Fibroblast of villous mesenchyme (primary cell): Measurements from ENCODE around the gene AASDHPPT. TPM values are rescaled to one million over a fixed set of nuclear protein-coding genes. Genes with fewer than 3 reads are reported as not detected.
A peak's percentile ranks its signal among the peaks of the same experiment; 100 is the strongest.

Experiments used
- DNase-seq: peaks from one replicate; pipeline ENCODE4 v3.0.0-alpha.2; 2010; ENCODE audit warnings: low read depth
- H3K4me3 ChIP-seq: 2 replicates; pipeline ENCODE4 v1.5.1; 2011; ENCODE audit warnings: low read depth, mild to moderate bottlenecking, low read length
- CTCF ChIP-seq: IDR thresholded peaks from 2 replicates; pipeline ENCODE4 v1.5.1; 2012; ENCODE audit warnings: low read depth, mild to moderate bottlenecking, low read length; ENCODE audit not compliant: insufficient read depth
- total RNA-seq: library from RNA; depleted of rRNA; stranded (reverse); fragments of >200 nt; gene quantifications from 2 replicates; pipeline ENCODE4 v1.2.3, GENCODE V29; 2012

AASDHPPT gene
- total RNA-seq, 1 donor: 72.5 TPM

GRCh38 chr11:106086850-106087249 is 9.4 kb downstream of the AASDHPPT start:
- no peak for TF ChIP-seq CTCF
- H3K4me3 ChIP-seq: no peak overlapping the region

DNA sequence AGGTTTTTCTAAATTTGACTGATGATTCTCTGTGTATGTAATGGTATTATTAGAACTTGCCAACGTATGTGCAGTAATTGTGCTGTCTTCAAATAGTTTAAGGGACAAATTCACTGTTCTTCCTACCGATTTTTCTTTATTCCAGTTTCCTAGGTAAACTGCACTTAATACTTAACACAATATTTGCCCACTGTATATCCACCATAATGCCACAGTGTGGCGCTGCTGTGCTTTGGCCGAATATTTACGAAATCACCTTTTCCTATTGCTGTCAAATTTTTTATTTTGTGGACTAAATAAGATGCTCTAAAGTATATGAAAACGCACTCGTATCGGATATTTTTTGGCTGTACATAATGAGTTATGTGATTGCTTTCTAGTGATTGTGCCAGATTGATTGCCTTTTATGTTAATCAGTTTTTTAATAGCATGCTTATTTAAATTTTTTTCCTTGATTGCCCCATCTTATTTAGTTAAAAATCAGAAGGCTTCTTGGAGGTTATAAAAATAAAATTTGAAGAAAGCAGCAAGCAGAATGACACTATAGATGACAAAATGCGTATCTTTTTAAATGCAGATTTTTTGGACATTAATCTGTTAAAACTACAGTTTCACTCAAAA is 10.5 kb downstream of the AASDHPPT start:
- no peak overlapping the region for H3K4me3 ChIP-seq
- peak; percentile 88 for TF ChIP-seq CTCF
- peak; percentile 69 for DNase-seq

More at GRCh38 chr11:106086850-106087249, 9.4 kb downstream of the AASDHPPT start:
- DNase-seq: no peak

DNA sequence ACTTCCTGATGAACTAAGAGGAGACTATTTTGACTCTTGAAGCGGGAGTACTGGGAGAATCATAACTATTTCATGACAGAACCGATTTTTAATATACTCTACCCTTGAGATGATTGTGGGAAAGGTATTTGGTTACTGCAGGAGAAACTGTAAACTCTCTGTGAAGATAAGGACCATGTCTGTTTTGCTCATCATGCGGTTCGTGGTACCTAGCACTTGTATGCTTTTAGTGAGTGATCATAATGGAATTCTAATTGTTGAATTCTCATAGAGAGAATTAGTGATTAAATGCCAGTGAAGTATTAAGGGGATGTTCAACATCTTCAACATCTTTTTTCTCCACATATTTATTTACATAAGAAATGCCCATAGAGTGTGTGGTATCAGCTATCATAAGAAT is 11.4 kb downstream of the AASDHPPT start:
- H3K4me3 ChIP-seq: no peak overlapping the region
- no peak for TF ChIP-seq CTCF
- no peak for DNase-seq

DNA sequence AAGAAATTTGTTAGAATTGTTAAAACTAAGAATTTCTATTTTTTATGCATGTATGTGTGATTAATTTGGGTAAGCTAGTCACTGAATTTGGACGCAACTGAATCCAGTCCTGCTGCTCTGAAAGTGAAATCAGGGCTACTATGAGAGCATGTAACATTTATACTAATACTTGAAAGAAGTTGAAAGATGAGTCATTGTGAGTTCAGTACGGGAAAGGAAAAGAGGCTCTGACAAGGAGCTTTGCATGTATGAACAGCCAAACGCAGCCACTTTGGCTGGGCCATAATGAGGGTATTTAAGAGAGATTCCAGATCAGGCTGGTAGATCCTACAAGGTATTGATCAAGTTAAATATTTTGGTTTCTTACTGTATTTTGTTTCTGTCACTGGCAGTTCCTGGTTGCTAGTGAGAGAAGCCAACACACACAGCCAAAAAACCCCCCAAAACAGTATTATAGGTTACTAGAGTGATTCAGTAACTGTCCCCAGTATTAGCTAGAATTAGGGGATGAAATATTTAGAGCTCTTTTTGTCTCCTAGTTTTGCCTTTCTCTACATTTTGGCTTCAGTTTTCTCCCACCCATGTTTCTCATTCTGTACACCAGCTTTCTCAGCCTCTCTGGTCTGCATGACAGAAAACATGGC is 14.1 kb downstream of the AASDHPPT start:
- no peak for TF ChIP-seq CTCF
- DNase-seq: peak; percentile 63
- no peak overlapping the region for H3K4me3 ChIP-seq

GRCh38 chr11:106092446-106092845 is 15.0 kb downstream of the AASDHPPT start:
- H3K4me3 ChIP-seq: no peak overlapping the region
- TF ChIP-seq CTCF: no peak
- DNase-seq: no peak

- no peak for TF ChIP-seq CTCF
- DNase-seq: no peak
- H3K4me3 ChIP-seq: no peak overlapping the region
These were observed 21.6 kb downstream of the AASDHPPT start for GRCh38 chr11:106098893-106099553.
